Left cardiac atrium (tissue), 4 donors: Measurements from ENCODE around the gene IWS1. TPM values are rescaled to one million over a fixed set of nuclear protein-coding genes. Genes with fewer than 3 reads are reported as not detected.
"Not testable (repeated sequence)": the region's sequence is repeated elsewhere in the genome, so short reads cannot be mapped to it uniquely, and the experiment has no call there.

Experiments
- ATAC-seq, 2 donors: fragments of 200-7000 bp; cut with Tn5 transposase; one replicate each; pipeline ENCODE4 v1.9.1; 2020; ENCODE audit warnings: mild to moderate bottlenecking in 2 of 2, moderate library complexity in 2 of 2
- DNase-seq: peaks from one replicate; pipeline ENCODE4 v3.0.0-alpha.2; 2020
- intact Hi-C, 2 donors: fragments of 100-400 bp; cut with DNase I; formaldehyde crosslinking; loops; one replicate each; pipeline versions ENCODE4 v1.14.1 to v1.15.1; 2022 to 2023
- total RNA-seq, 2 donors: library from RNA; stranded (reverse); fragmentation: NEBNext Ultra II Directional; extraction: Animal tissue kit (Norgen Biotek cat#: 25700); gene quantifications; one replicate each; pipeline ENCODE4 v1.2.1, GENCODE V29; 2021
- donor health status: DM: no; HTN: yes; CAD: no.
- donor health status: DM: no; HTN: yes; CAD: no; lungs with severe emphysema.
- donor health status: DM: yes; HTN: yes; CAD: no.
- donor health status: Dilated cardiomyopathy.

IWS1 gene
- total RNA-seq, 2 donors from 2014 or later, result 41.9 to 49.7 TPM

DNA sequence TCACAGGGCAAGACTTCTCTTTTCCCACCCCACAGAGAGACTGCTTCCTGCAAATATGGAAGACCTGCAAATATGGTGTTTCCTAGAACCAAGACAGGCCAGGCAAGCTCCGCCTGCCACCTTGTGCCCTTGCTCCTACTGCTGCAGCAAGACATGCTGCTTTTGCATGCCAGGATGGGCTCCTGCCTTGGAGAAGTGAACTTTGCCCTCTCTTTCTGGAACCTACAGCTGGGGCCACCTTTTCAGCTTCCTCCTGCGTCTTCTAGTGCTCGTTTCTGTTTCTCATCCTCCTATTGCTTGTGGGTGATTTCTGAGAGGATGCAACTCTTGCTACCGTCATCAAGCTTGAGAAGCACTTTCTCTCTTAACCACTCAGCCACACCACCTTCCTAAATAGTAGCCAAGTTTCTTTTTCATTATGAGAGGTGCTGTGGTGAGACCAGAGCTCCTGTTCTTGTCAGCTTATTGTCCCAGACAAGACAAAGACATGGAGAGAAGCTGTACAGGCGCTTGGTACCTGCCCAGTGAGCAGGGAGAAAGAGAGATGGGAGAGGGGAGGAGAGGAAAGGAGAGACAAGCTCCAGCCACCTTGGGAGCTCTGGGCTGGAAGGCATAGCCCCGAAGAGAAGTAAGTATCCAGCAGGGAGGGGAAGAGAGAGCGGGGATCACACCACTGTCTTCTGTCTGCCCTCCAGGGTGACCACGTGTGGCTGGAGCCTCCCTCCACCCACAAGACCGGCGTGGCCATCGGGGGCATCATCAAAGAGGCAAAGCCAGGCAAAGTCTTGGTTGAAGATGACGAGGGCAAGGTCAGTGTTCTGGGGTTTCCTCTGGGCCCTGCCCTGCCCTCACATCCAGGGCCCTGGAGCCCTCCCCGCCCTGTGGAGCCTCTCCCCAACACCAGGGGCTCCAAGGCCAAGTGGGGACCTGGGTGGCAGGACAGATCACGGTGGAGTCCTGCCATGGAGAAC, 37.5 kb upstream of the IWS1 start:
- intact Hi-C loops, result no loop called here
- ATAC-seq, result no peak
- no peak for DNase-seq

DNA sequence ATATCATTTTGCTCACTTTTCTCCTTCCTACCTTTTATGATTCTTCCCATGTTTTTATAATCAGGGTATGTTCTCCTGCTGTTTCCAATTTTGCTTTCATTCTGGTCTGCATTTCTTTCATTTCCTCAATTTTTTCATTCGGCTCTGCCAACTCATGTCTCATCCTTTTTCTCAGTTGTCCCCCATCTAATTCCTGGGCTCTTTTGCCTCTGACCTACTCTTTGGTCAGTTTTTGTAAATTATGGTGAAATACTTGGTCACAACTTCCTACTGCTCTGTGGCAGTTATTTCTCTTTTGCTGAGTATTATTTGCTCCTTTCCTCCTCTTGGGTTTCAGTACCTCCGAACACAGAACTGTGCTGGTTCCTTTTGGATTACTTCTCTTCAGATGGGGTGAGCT, 36.6 kb upstream of the IWS1 start:
- no peak for ATAC-seq
- intact Hi-C loops, result no loop called here
- DNase-seq, result no peak

DNA sequence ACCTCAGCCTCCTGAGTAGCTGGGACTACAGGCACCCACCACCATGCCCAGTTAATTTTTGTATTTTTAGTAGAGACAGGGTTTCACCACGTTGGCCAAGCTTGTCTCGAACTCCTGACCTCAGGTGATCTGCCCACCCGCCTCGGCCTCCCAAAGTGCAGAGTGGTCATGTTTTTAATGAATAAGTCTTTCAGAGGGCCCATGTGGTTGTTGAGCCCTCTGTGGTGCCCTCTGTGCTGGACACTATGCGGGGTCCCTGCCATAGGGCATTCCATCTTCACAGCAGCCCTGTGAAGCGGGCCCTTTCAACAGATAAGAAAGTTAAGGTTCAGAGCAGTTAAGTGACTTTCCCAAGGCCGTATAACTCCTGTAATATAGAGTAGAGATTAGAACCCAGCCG, 35.1 kb upstream of the IWS1 start:
- ATAC-seq (no peak), DNase-seq (no peak)
- intact Hi-C loops, result no loop called here

DNA sequence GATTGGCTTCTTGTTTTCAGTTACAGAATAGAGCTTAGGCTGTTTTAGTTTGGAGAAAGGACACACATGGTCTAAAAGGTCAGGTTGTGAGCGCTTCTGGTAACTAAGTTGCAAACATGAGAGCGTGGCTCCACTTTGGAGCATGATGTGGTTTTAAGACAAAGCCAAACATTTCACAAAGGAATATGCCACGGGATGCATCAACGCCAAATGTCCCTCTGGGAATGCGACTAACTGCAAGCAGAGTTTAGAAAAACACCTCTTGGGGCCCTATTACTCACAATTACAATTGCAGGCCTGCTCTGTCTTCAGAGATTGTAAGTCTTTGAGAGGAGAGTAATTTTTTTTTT, 34.6 kb upstream of the IWS1 start:
- DNase-seq, result no peak
- intact Hi-C loops, result no loop called here
- ATAC-seq, result no peak

- intact Hi-C loops, result no loop called here
- peak in 1 of 2 donors; percentile 27 for ATAC-seq
- no peak for DNase-seq
Measured at GRCh38 chr2:127560201-127560930, 34.1 kb upstream of the IWS1 start.

- intact Hi-C loops, result no loop called here
- no peak for DNase-seq
- ATAC-seq, result no peak
Measured at GRCh38 chr2:127559454-127559853, 33.2 kb upstream of the IWS1 start.

- intact Hi-C loops, result no loop called here
- ATAC-seq, result no peak
- DNase-seq, result no peak
Measured at GRCh38 chr2:127558911-127559310, 32.6 kb upstream of the IWS1 start.

- ATAC-seq (no peak), DNase-seq (no peak)
- intact Hi-C loops, result no loop called here
Measured at GRCh38 chr2:127552846-127553245, 26.6 kb upstream of the IWS1 start.

- intact Hi-C loops, result no loop called here
- DNase-seq (no peak), ATAC-seq (no peak)
Measured at GRCh38 chr2:127552336-127552735, 26.0 kb upstream of the IWS1 start.

GRCh38 chr2:127551221-127551930, 25.1 kb upstream of the IWS1 start:
- no peak for ATAC-seq
- intact Hi-C loops, result no loop called here
- no peak for DNase-seq

GRCh38 chr2:127546797-127547196, 20.5 kb upstream of the IWS1 start:
- DNase-seq, result no peak
- intact Hi-C loops, result no loop called here
- ATAC-seq, result no peak

DNA sequence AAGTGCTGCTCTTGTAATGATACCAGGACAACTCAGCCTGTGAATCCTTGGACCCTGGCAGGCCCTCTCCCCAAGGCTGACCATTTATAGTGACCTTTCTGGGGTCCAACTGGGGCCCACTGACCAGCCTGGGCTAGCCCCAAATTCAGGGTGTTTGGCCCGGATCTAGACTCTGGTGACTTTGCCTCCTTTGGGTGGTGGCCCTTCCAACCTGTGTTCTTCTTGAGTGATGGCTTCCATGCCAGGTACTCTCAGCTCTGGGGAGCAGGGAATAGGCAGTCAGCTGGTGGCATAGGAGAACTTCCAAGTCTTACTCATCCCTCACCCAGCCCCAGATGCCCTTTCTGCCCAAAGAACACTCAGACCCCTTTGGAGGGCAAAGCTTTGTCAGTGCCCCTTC, 19.5 kb upstream of the IWS1 start:
- DNase-seq (no peak), ATAC-seq (no peak)
- intact Hi-C loops, result no loop called here

DNA sequence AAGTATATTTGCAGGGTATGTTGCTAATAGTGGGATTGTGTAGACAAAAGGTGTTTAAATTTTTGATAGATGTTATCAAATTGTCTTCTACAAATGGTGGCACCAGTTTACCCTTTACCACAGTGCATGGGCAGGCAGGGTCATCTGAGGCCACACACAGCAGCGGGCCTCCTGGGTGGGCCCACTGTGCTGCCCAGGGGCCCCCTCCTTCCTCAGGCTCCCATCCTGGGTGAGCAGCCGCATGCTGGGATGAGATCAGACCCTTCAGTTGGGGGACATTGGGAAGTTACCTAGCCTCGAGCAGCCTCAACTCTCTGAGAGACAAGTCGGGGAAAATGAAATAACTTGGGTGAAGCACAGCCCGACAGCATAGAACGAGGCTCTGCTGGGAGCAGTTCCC, 18.9 kb upstream of the IWS1 start:
- intact Hi-C loops, result no loop called here
- DNase-seq (no peak), ATAC-seq (no peak)

GRCh38 chr2:127543013-127543501, 16.8 kb upstream of the IWS1 start:
- DNase-seq, intact Hi-C loops: not testable (repeated sequence)

GRCh38 chr2:127542231-127542630, 15.9 kb upstream of the IWS1 start:
- ATAC-seq, result no peak
- no peak for DNase-seq
- intact Hi-C loops, result no loop called here

More at GRCh38 chr2:127543013-127543501, 16.8 kb upstream of the IWS1 start:
- not testable (repeated sequence) for ATAC-seq

GRCh38 chr2:127541809-127542208, 15.5 kb upstream of the IWS1 start:
- intact Hi-C loops, result no loop called here
- peak; percentile 38 to 39 for ATAC-seq
- peak; percentile 41 for DNase-seq

GRCh38 chr2:127537644-127538043, 11.4 kb upstream of the IWS1 start:
- ATAC-seq, result no peak
- no peak for DNase-seq
- intact Hi-C loops, result no loop called here

DNA sequence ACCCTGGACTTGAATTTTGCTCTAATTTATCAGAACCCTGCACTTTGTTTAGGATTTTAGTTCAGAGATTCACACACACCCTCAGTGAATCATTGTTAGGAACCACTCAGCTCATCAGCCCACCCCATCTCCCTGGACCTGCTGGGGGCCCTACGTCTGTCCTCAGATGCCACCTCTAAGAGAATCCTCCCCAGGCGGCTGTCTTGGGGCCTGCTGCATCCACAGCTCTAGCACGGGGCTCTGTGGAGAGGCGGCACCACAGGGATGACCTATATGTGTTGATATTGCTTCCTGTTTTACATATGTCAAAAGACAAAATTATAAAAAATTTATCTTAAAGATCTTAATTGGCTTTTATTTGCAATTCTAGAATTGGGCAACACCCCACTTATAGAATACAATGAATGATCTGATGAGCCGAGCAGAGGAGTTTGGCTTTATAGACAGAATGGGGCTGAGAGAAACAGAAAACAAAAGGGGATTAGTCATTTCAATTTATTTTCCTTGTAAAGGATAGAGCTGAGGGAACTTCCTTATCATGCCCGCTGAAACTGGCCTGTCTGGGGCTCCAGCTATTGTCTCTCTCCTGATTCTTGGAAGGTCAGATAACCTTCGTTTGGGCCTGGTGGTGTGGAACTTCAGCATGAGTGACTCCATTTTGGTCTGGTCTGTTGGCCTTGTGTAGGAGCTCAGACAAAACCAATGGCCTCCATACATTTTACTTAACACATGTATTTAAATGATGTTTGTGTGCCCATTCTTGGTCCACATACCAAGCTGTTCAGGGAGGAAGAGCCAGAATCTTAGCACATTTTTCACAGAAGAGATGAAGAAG, 10.6 kb upstream of the IWS1 start:
- no peak for DNase-seq
- intact Hi-C loops, result no loop called here
- ATAC-seq, result no peak

DNA sequence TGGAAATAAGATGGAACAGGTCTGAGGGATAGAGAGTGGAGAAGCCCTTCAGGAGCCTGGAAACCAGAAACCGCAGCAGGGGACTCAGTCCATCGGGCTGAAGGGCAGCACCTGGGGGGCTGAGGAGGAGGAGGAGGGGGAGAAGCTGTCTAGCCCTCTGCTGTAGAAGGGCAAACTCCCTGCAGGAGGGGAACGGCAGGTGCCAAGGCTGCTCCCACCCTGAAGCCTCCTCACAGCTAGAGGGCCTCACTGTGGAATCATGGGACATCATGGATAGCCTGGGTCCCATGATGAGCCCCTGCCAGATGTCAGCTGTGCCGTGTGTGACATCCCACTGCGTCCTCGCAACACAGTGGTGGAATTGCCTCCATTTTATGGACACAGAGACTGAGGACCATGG, 9.6 kb upstream of the IWS1 start:
- intact Hi-C loops, result no loop called here
- DNase-seq (no peak), ATAC-seq (no peak)
